Naive thymus-derived CD8-positive, alpha-beta T cell (primary cell): ENCODE data around the gene REC8. TPM values are rescaled to one million over a fixed set of nuclear protein-coding genes. Genes with fewer than 3 reads are reported as not detected.
A peak's percentile ranks its signal among the peaks of the same experiment; 100 is the strongest.

ENCODE experiments used
- ATAC-seq, 2 donors: fragments of 150-1000 bp; cut with Tn5 transposase in 1 of 2; sonication (Bioruptor Pico), chemical (Tn5 transposase) in 1 of 2; 1 replicate in 1 of 2; 2 replicates in 1 of 2; pipeline ENCODE4 v1.10.0; 2021; ENCODE audit warnings: mild to moderate bottlenecking in 2 of 2, moderate library complexity in 2 of 2
- POLR2A ChIA-PET: fragments of 350-600 bp; sonication (Branson Sonifier 250); formaldehyde crosslinking; loops from one replicate; lab custom pipeline; 2021; ENCODE audit warnings: antibody characterized with exemption; lab: Charles Lee
- DNase-seq, 10 donors: peaks; one replicate each; pipeline versions ENCODE4 v3.0.0 to v3.0.0-alpha.2; 2020 to 2022
- H3K27ac Mint-ChIP-seq, 10 donors: one replicate each; pipeline ENCODE4 v1.8.0; 2020 to 2022; ENCODE audit warnings: mild to moderate bottlenecking in 10 of 10, mixed read lengths in 10 of 10, moderate library complexity in 4 of 10, inconsistent platforms in 1 of 10
- H3K27me3 Mint-ChIP-seq, 5 donors: one replicate each; pipeline ENCODE4 v1.8.0; 2021 to 2022; ENCODE audit warnings: mixed read lengths in 5 of 5
- H3K36me3 Mint-ChIP-seq, 3 donors: one replicate each; pipeline ENCODE4 v1.8.0; 2020 to 2022; ENCODE audit warnings: mixed read lengths in 3 of 3, mild to moderate bottlenecking in 2 of 3, inconsistent platforms in 1 of 3
- H3K4me1 Mint-ChIP-seq, 4 donors: one replicate each; pipeline ENCODE4 v1.8.0; 2021 to 2022; ENCODE audit warnings: mixed read lengths in 4 of 4
- H3K4me3 Mint-ChIP-seq, 10 donors: one replicate each; pipeline ENCODE4 v1.8.0; 2020 to 2022; ENCODE audit warnings: mild to moderate bottlenecking in 10 of 10, mixed read lengths in 10 of 10, moderate library complexity in 6 of 10, inconsistent platforms in 1 of 10
- H3K9me3 Mint-ChIP-seq, 9 donors: one replicate each; pipeline ENCODE4 v1.8.0; 2020 to 2022; ENCODE audit warnings: mixed read lengths in 9 of 9, mild to moderate bottlenecking in 3 of 9, inconsistent platforms in 1 of 9, moderate library complexity in 1 of 9
- polyA plus RNA-seq, 3 donors: library from polyadenylated mRNA; unstranded; fragments of 300-500 nt; fragmentation: Illumina TruSeq; gene quantifications; one replicate each; pipeline ENCODE4 v1.2.3, GENCODE V29; 2021
- total RNA-seq, 8 experiments: library from RNA in 2 of 8; stranded (reverse) in 2 of 8; gene quantifications; one replicate each; pipeline ENCODE4 v1.2.3 and lab custom pipeline; 2021 to 2026

Gene REC8
- total and polyA plus RNA-seq, 5 experiments from 2014 or later = 11.1 to 39.2 (median 11.6) TPM

DNA sequence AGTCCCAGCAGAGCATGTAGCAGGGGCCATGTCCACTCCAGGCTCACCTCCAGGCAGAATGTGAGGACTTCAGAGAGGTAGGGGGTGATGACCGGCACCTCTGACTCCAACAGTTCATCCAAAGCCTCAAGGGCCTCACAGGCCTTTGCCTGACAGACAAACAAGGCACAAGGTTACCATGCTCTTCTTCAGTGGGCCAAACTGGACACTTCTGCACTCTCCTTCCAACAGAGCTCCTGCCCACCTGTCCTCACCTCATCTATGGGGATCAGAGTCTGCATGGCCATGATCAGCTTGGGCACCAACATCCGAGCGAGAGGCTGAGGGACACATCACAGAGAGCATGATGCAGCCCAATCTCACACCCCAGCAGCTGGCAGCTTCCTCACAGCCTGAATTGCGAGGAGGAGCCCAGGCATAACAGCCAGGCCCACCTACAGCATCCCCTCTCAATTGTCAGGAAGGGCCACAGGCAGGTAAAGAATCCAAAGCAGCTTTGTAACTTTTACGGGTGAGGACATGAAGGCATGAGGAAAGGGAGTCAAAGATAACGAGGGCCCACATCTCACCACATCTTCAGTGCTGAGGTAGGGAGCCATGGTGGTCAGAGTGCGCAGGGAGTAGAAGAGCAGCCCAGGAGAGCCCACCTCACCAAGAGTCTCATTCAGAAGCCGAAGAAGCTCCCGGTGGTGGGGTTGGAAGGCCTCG is 15.1 kb downstream of the REC8 start:
- Mint-ChIP-seq H3K36me3 (peaks cover 0 to 38% (median 6%) of the 10 kb centered on the region in 3 donors), H3K4me1 (peaks cover 12 to 47% (median 33%) of the 10 kb centered on the region in 4 donors), H3K27ac (peak overlapping the region in 8 of 10 donors; percentile 34 to 91 (median 69)), H3K4me3 (peak overlapping the region; percentile 40 to 94 (median 76)), H3K9me3 (no peaks in the 10 kb centered on the region), H3K27me3 (peaks cover 0 to 2% (median 0%) of the 10 kb centered on the region in 5 donors)
- ATAC-seq = no peak
- DNase-seq = no peak
- POLR2A ChIA-PET = interaction anchor here (0.8 to 4.8 kb wide), 9 partner anchors 9 to 255 kb away, joined by 3 to 27 read pairs (median 9); partner anchors contain the start of genes CHMP4A, DHRS1, IRF9 and NOP9

DNA sequence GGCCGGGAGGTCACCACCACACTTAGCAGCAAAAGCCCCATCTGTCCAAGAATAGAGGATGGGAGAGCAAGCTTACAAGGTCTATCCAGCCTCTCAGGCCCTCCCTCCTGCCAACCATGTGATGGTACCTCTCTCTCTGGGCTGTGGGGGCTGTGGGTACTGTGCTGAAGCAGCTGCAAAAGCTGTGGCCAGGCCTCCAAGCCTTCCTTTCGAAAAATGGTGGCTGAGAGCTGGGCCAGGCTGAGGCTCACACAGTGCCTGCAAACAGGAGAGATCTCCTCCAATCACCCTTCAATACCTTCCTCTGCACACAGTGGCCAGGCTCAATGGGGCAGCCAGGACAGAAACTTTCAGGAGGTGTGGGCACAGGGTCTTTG is 15.6 kb downstream of the REC8 start:
- Mint-ChIP-seq H3K27me3 (peaks cover 0 to 2% (median 0%) of the 10 kb centered on the region in 5 donors), H3K27ac (peak overlapping the region in 9 of 10 donors; percentile 83 to 97 (median 94)), H3K9me3 (no peaks in the 10 kb centered on the region), H3K4me1 (peaks cover 14 to 52% (median 38%) of the 10 kb centered on the region in 4 donors), H3K4me3 (peak overlapping the region; percentile 80 to 95 (median 90)), H3K36me3 (peaks cover 0 to 38% (median 7%) of the 10 kb centered on the region in 3 donors)
- ATAC-seq (no peak), DNase-seq (no peak)
- POLR2A ChIA-PET = interaction anchor here (1.1 to 4.8 kb wide), 8 partner anchors 8 to 113 kb away, joined by 3 to 27 read pairs (median 10); partner anchors contain the start of genes CHMP4A, DHRS1, IRF9 and NOP9

GRCh38 chr14:24188251-24189058 is 16.6 kb downstream of the REC8 start, which contains the start of gene IPO4:
IPO4 (minus strand) TSS chr14:24188816; CDS start chr14:24188787, 29 bp downstream.
- H3K4me1 Mint-ChIP-seq = peaks cover 14 to 61% (median 44%) of the 10 kb centered on the region in 4 donors
- H3K4me3 Mint-ChIP-seq = peak within 1 kb of the TSS; percentile 80 to 95 (median 90)
- peaks cover 0 to 2% (median 0%) of the 10 kb centered on the region in 5 donors for H3K27me3 Mint-ChIP-seq
- peaks cover 0 to 37% (median 10%) of the 10 kb centered on the region in 3 donors for H3K36me3 Mint-ChIP-seq
- H3K27ac Mint-ChIP-seq = peak within 1 kb of the TSS; percentile 83 to 97 (median 94)
- ATAC-seq = peak; percentile 90 to 97
- POLR2A ChIA-PET = interaction anchor here (0.5 to 4.8 kb wide), 24 partner anchors 8 to 1169 kb away, joined by 3 to 36 read pairs (median 4); partner anchors contain the start of genes CARMIL3, CBLN3, CHMP4A and DCAF11
- H3K9me3 Mint-ChIP-seq = no peaks in the 10 kb centered on the region
- DNase-seq = peak; percentile 85 to 98 (median 94)

- H3K36me3 Mint-ChIP-seq = peaks cover 0 to 31% (median 10%) of the 10 kb centered on the region in 3 donors
- POLR2A ChIA-PET = interaction anchor here (0.6 to 4.8 kb wide), 22 partner anchors 9 to 1170 kb away, joined by 3 to 36 read pairs (median 5); partner anchors contain the start of genes CARMIL3, CBLN3, CHMP4A and DCAF11
- H3K27me3 Mint-ChIP-seq = peaks cover 0 to 2% (median 0%) of the 10 kb centered on the region in 5 donors
- H3K4me3 Mint-ChIP-seq = peak overlapping the region; percentile 80 to 95 (median 90)
- peak overlapping the region; percentile 83 to 97 (median 94) for H3K27ac Mint-ChIP-seq
- ATAC-seq = no peak
- H3K9me3 Mint-ChIP-seq = no peaks in the 10 kb centered on the region
- H3K4me1 Mint-ChIP-seq = peaks cover 16 to 63% (median 47%) of the 10 kb centered on the region in 4 donors
- DNase-seq = no peak
Observed at GRCh38 chr14:24189059-24189375, 17.1 kb downstream of the REC8 start.

DNA sequence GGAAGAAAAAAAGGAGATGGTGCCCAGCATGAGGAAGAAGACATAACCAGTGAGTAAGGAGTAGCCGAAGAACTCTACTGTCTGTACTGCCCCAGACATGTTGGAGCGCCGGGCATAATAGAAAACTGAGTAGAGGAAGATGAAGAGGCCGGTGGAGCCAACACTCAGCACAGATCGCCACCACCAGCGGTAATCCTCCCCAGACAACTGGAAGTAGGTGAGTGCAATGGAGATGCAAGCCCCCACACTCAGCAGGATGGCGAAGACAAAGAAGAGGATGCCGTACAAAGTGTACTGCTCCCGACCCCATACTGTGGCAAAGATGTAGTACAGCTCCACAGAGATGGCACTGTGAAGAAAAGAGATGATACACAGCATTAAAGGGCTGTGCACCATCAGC is 17.6 kb downstream of the REC8 start:
- Mint-ChIP-seq H3K9me3 (no peaks in the 10 kb centered on the region), H3K36me3 (peaks cover 0 to 30% (median 10%) of the 10 kb centered on the region in 3 donors), H3K27ac (peak overlapping the region; percentile 83 to 97 (median 94)), H3K27me3 (peaks cover 0 to 2% (median 0%) of the 10 kb centered on the region in 5 donors), H3K4me1 (peaks cover 17 to 67% (median 51%) of the 10 kb centered on the region in 4 donors), H3K4me3 (peak overlapping the region in 1 of 10 donors; percentile 38)
- ATAC-seq (no peak), DNase-seq (no peak)
- POLR2A ChIA-PET = interaction anchor here (0.9 to 4.8 kb wide), 15 partner anchors 9 to 109 kb away, joined by 3 to 36 read pairs (median 7); partner anchors contain the start of genes CHMP4A, DCAF11, EMC9 and IRF9

DNA sequence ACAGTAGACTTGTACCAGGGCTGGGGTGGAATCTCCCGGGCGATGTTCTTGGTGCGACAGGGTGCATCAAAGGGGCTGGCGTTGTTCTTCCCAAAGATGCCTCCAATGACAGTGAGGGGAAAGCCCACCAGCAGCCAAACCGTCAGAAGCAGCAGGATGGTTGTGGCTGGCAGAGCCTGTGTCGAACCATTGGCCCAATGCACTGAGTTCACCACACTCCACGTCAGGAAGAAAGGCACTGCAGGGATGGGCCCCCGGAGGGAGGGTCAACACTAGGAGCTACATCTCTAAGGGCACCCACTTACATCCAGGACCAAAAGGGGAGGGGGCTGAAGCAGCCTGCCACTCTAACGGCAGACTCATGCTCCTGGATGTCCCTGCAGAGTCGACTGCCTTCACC is 18.5 kb downstream of the REC8 start:
- no peak for ATAC-seq

GRCh38 chr14:24192933-24193332 is 21.1 kb downstream of the REC8 start:
- H3K27me3 Mint-ChIP-seq = peaks cover 0 to 2% (median 0%) of the 10 kb centered on the region in 5 donors
- H3K27ac Mint-ChIP-seq = peak overlapping the region in 8 of 10 donors; percentile 29 to 92 (median 64)
- POLR2A ChIA-PET = interaction anchor here (3.5 kb wide), 1 partner anchor 52 kb away, joined by 10 read pairs; the partner anchor contains the start of gene EMC9
- H3K4me3 Mint-ChIP-seq = peak overlapping the region in 6 of 10 donors; percentile 23 to 60 (median 40)
- ATAC-seq (no peak), DNase-seq (no peak)
- no peaks in the 10 kb centered on the region for H3K9me3 Mint-ChIP-seq
- peaks cover 0 to 20% (median 7%) of the 10 kb centered on the region in 3 donors for H3K36me3 Mint-ChIP-seq
- peaks cover 19 to 71% (median 63%) of the 10 kb centered on the region in 4 donors for H3K4me1 Mint-ChIP-seq

More for the DNA sequence above, 18.5 kb downstream of the REC8 start:
- no peaks in the 10 kb centered on the region for H3K9me3 Mint-ChIP-seq
- DNase-seq = no peak
- POLR2A ChIA-PET = interaction anchor here (0.7 to 4.8 kb wide), 6 partner anchors 24 to 75 kb away, joined by 6 to 36 read pairs (median 12); partner anchors contain the start of genes CHMP4A, DCAF11, IRF9 and MDP1
- H3K27me3 Mint-ChIP-seq = peaks cover 0 to 2% (median 0%) of the 10 kb centered on the region in 5 donors
- H3K27ac Mint-ChIP-seq = peak overlapping the region in 7 of 10 donors; percentile 46 to 90 (median 77)
- H3K36me3 Mint-ChIP-seq = peaks cover 0 to 27% (median 10%) of the 10 kb centered on the region in 3 donors
- peaks cover 21 to 74% (median 59%) of the 10 kb centered on the region in 4 donors for H3K4me1 Mint-ChIP-seq
- no peak overlapping the region for H3K4me3 Mint-ChIP-seq

DNA sequence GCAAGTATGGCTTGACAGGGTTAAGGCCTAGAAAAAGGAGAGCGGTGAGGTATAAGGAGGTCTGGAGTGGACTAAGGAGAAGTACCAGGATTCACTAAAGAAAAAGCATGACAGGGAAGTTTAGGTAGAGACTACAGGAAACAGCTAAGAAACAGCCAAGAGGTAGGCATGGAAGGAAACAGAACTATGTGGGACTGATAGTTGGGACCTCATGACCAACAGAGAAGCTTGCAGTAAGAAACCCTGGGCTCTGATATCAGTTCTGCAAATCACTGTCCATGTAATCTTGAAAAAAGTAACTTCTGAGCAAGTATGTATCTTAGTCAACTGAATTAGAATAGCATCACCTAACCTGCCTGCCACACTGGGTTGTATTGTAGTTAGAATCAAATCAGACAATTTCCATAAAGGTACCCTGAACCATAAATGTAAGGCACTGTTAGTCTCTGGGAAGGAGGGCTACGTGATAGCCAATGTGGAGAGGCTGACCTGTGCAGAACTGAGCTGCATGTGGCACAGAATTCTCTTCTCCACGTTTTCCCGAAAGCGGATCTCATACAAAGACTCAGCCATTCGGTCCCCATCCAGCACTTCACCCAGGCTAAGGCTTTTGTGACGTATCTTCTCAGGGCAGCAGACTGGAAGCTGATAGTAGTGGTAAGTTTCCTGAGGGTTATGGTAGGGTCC is 22.4 kb downstream of the REC8 start:
- DNase-seq (no peak), ATAC-seq (no peak)
- H3K27ac Mint-ChIP-seq = peak overlapping the region; percentile 93 to 99 (median 98)
- H3K4me1 Mint-ChIP-seq = peaks cover 24 to 70% (median 63%) of the 10 kb centered on the region in 4 donors
- no peaks in the 10 kb centered on the region for H3K9me3 Mint-ChIP-seq
- H3K27me3 Mint-ChIP-seq = no peaks in the 10 kb centered on the region
- H3K4me3 Mint-ChIP-seq = peak overlapping the region; percentile 84 to 98 (median 93)
- H3K36me3 Mint-ChIP-seq = peaks cover 0 to 28% (median 7%) of the 10 kb centered on the region in 3 donors
- POLR2A ChIA-PET = interaction anchor here (0.7 to 3.5 kb wide), 15 partner anchors 19 to 236 kb away, joined by 3 to 124 read pairs (median 10); partner anchors contain the start of genes CBLN3, CHMP4A, CIDEB and DCAF11

GRCh38 chr14:24194873-24195185 is 22.9 kb downstream of the REC8 start:
- peak in 1 of 10 donors; percentile 58 for DNase-seq
- ATAC-seq = no peak
- H3K27ac Mint-ChIP-seq = peak overlapping the region; percentile 93 to 99 (median 98)
- H3K36me3 Mint-ChIP-seq = peaks cover 0 to 30% (median 7%) of the 10 kb centered on the region in 3 donors
- POLR2A ChIA-PET = interaction anchor here (0.7 to 3.5 kb wide), 24 partner anchors 8 to 892 kb away, joined by 3 to 124 read pairs (median 8); partner anchors contain the start of genes CBLN3, CHMP4A, CIDEB and DCAF11
- H3K4me3 Mint-ChIP-seq = peak overlapping the region; percentile 84 to 98 (median 93)
- peaks cover 24 to 67% (median 63%) of the 10 kb centered on the region in 4 donors for H3K4me1 Mint-ChIP-seq
- no peaks in the 10 kb centered on the region for H3K9me3 Mint-ChIP-seq
- H3K27me3 Mint-ChIP-seq = no peaks in the 10 kb centered on the region

- Mint-ChIP-seq H3K9me3 (no peaks in the 10 kb centered on the region), H3K36me3 (peaks cover 0 to 35% (median 7%) of the 10 kb centered on the region in 3 donors), H3K27me3 (no peaks in the 10 kb centered on the region), H3K27ac (peak within 1 kb of the TSS; percentile 93 to 99 (median 98)), H3K4me3 (peak within 1 kb of the TSS; percentile 84 to 98 (median 93)), H3K4me1 (peaks cover 24 to 64% (median 62%) of the 10 kb centered on the region in 4 donors)
- peak; percentile 87 to 88 for ATAC-seq
- POLR2A ChIA-PET = interaction anchor here (0.9 to 3.5 kb wide), 30 partner anchors 9 to 1101 kb away, joined by 3 to 124 read pairs (median 6); partner anchors contain the start of genes ACIN1, C14orf119, CBLN3 and CHMP4A
- peak; percentile 81 to 95 (median 90) for DNase-seq
Observed at GRCh38 chr14:24195186-24196070, 23.5 kb downstream of the REC8 start, which contains the start of gene TM9SF1. TM9SF1 (minus strand) TSS chr14:24195441; CDS start chr14:24195019, 422 bp downstream.
